Fibroblast of the aortic adventitia (primary cell): ENCODE data around the gene GNMT. TPM values are rescaled to one million over a fixed set of nuclear protein-coding genes. Genes with fewer than 3 reads are reported as not detected.

Experiments used
- DNase-seq: peaks from one replicate; pipeline ENCODE4 v3.0.0-alpha.2; 2010; ENCODE audit warnings: low read depth
- H3K4me3 ChIP-seq: 2 replicates; pipeline ENCODE4 v1.5.1; 2011; ENCODE audit warnings: low read depth, mild to moderate bottlenecking, control low read depth, low read length, moderate library complexity
- total RNA-seq: library from RNA; depleted of rRNA; stranded (reverse); fragments of >200 nt; gene quantifications from 2 replicates; pipeline ENCODE4 v1.2.3, GENCODE V29; 2012; ENCODE audit warnings: low replicate concordance
- TF ChIP-seq, protein P1 (sequence below): IDR thresholded peaks from 2 replicates; pipeline ENCODE4 v1.5.1; 2011; ENCODE audit warnings: mild to moderate bottlenecking, low read length, control low read depth, inconsistent platforms; ENCODE audit not compliant: insufficient read depth

Gene GNMT
- total RNA-seq, 1 donor: 0.36 TPM

DNA sequence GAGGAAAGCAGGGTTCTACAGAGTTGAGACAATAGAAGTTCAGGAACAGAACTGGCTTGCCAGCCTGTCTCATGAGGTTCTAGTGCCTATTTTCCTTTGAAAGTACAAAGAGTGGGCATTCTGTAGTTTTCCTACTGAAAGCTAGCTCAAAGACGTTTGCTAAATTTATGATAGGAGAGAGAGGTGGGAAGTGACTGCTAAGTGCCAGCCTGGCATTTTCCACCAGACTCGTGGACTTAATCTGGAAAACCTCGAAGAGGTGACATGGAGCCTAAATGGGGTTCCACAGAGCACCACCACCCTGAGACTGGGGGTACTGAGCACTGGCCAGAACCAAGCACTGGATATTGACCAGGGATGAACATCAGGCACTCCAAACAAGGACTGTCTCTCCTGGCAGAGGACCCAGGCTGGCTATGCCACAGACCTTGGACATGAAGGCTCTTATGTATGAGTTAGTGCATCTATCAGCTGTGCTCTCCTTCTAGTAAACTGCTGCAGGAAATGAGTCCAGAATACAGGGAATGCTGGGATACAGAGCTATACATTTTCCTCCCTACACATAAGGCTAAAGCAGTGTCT, 11.3 kb downstream of the GNMT start:
- DNase-seq: no peak
- no peak overlapping the region for H3K4me3 ChIP-seq
- TF ChIP-seq, protein P1, sequence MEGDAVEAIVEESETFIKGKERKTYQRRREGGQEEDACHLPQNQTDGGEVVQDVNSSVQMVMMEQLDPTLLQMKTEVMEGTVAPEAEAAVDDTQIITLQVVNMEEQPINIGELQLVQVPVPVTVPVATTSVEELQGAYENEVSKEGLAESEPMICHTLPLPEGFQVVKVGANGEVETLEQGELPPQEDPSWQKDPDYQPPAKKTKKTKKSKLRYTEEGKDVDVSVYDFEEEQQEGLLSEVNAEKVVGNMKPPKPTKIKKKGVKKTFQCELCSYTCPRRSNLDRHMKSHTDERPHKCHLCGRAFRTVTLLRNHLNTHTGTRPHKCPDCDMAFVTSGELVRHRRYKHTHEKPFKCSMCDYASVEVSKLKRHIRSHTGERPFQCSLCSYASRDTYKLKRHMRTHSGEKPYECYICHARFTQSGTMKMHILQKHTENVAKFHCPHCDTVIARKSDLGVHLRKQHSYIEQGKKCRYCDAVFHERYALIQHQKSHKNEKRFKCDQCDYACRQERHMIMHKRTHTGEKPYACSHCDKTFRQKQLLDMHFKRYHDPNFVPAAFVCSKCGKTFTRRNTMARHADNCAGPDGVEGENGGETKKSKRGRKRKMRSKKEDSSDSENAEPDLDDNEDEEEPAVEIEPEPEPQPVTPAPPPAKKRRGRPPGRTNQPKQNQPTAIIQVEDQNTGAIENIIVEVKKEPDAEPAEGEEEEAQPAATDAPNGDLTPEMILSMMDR: no peak

DNA sequence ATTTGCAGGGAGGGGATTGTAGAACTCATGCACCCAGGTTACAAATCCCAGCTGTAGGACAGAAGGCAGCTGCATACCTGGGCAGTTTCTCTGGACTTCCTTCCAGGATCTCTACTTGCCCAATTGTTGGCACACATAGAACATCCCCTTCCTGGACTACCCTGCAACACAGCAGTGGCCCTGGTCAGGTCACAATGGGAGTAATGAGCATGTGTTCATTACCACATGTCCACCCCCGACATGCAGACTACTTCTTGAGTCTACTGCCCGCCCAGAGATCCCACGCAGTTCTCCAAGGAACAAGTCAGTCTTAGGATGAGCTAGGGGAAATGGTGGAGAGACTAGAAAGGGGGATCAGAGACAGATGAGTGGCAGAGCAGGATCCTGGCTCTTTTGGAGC, 13.4 kb downstream of the GNMT start:
- no peak overlapping the region for H3K4me3 ChIP-seq
- TF ChIP-seq, protein P1: no peak
- no peak for DNase-seq

DNA sequence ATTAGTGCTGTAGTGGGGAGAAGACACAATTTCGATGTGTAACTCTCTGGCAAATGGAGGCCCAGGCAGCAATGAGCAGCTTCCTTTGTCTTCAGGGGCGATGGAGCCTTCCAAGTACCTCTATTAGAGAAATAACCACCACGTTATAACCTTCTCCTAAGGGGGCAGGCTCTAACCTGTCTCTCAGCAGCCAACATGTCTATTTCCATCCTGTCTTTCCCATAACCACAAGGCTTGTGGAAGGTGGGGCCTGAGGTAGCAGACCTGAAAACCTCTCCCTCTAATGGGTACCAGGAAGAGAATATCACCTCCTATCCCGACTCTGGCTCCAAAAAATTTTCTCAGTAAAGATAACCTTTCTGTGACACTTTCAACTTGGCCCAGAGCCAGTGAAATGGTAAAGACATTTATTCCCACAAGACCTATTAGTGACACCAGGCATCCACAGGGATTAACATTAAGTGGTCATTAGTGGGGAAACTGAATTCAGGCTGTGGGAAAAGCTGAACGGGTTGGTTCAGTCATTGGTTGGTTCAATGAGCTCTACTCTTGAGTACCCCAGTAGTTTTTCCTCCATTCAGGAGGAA, 14.5 kb downstream of the GNMT start:
- TF ChIP-seq, protein P1: no peak
- no peak overlapping the region for H3K4me3 ChIP-seq
- DNase-seq: no peak

DNA sequence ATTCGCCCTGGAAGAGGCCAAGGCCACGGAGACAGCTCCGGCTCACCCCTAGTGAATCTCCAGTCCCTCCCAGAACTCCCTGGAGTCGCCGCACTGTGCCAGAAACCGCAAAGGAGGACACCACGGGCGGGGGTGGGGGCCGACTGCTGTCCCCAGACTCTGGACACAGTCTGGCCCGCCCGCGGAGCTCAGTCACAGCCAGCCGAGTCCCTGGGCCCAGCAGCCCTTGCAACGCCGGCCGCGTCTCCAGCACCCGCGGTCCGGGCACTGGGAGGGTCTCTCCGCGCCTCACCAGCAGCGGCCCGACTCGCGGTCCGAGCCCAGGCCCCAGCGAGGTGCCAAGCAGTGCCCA, 17.9 kb downstream of the GNMT start:
- TF ChIP-seq, protein P1: no peak

DNA sequence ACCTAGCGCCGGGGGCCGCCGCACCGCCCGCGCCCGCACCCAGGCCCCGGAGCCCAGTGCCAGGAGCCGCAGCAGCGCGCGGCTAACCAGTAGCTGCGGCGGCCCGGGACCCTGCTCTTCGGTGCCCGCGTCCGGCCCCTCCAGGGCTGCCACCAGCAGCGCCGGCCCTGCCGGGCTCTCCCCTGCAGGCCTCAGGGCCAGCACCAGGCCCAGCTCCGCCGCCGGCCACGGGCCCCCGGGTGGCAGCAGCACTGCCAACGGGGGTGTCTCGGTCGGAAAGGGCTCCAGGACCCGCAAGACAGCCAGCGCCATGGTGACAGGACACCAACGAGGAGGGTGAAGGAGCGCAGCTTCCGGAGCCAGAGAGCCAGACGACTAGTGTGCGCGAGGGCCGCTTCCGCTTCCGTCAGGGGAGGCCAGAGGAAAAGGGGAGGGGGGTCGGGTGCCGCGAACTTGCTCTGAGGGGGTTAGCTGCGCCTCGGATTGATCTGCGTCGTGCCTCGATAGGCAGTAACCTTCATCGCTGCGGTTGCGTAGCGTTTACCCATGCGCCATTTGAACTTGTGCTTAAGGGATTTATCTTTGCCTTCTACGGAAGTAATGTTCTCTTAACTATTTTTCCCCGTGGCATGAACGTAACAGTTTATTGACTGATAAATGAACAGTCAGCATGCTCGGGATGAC, 18.4 kb downstream of the GNMT start, which contains the start of gene PEX6:
TSS of gene PEX6 (minus strand) at position 343 of the 684 bp plus-strand sequence. CDS start at position 312, 31 bp downstream.
- peak within 1 kb of the TSS; percentile 82 for H3K4me3 ChIP-seq
- DNase-seq: peak; percentile 72
- TF ChIP-seq, protein P1: no peak

More for the DNA sequence above, 17.9 kb downstream of the GNMT start:
- peak overlapping the region; percentile 82 for H3K4me3 ChIP-seq
- DNase-seq: no peak

DNA sequence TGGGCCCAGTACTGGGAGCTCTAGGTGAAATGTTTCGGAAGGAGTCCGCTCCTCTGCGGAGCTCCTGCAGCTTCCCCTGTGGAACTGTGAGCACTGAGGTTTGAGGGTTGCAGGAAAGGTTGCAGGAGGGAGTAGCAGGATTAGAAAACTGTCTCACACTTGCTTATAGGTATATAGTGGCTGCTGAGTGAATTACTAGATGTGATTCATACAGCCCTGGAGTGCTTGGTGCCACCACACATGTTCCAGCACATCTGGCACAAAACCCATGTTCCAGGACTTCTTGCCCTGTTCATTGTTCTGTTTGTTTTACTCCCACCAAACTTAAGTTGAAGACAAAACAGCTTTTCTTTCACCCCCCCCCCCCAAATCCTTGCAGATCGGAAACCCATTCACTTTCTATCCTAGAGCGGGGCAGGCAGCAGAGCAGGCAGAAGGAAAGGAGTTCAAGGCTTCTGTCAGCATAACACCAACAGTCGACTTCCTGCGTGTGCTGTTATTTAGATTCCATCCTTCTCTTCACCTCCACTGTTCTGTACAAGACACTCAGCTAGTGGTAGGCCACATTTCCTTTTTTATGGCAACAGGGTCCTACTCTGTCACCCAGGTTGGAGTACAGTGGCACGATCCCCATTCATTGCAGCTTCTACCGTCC, 19.1 kb downstream of the GNMT start:
- peak overlapping the region; percentile 82 for H3K4me3 ChIP-seq
- DNase-seq: peak; percentile 31
- TF ChIP-seq, protein P1: no peak
